Psoas muscle (tissue), 8 donors: ENCODE data around the gene CPNE8. TPM values are rescaled to one million over a fixed set of nuclear protein-coding genes. Genes with fewer than 3 reads are reported as not detected.

ENCODE experiments used
- ATAC-seq, 4 donors: fragments of 200-7000 bp; cut with Tn5 transposase; one replicate each; pipeline ENCODE4 v1.9.1; 2020; ENCODE audit warnings: moderate library complexity in 3 of 4, mild to moderate bottlenecking in 2 of 4
- DNase-seq, 2 donors: peaks; one replicate each; pipeline ENCODE4 v3.0.0-alpha.2; 2020
- H3K27ac ChIP-seq: fragments of 200-600 bp; one replicate; pipeline ENCODE4 v1.8.0; 2022
- H3K27me3 ChIP-seq, 3 donors: fragments of 200-600 bp in 1 of 3; one replicate each; pipeline versions ENCODE4 v1.6.1 to v1.8.0; 2013 to 2022; ENCODE audit warnings: low read length in 2 of 3, mild to moderate bottlenecking in 2 of 3, moderate library complexity in 1 of 3; ENCODE audit not compliant: insufficient read depth in 3 of 3
- H3K36me3 ChIP-seq, 2 donors: fragments of 200-600 bp in 1 of 2; one replicate each; pipeline versions ENCODE4 v1.6.1 to v1.8.0; 2013 to 2022; ENCODE audit warnings: low read depth in 1 of 2, mild to moderate bottlenecking in 1 of 2, moderate library complexity in 1 of 2; ENCODE audit not compliant: insufficient read depth in 1 of 2
- H3K4me1 ChIP-seq: fragments of 200-600 bp; one replicate; pipeline ENCODE4 v1.8.0; 2022
- H3K4me3 ChIP-seq: fragments of 200-600 bp; one replicate; pipeline ENCODE4 v1.8.0; 2022; ENCODE audit warnings: mild to moderate bottlenecking
- H3K9me3 ChIP-seq: fragments of 200-600 bp; one replicate; pipeline ENCODE4 v1.8.0; 2022
- CTCF ChIP-seq: fragments of 200-600 bp; IDR thresholded peaks from one replicate; pipeline ENCODE4 v1.8.0; 2022; ENCODE audit warnings: antibody characterized with exemption
- WGBS, 3 donors: extraction: QIAGEN DNeasy Blood & Tissue Kit; methylation state at CpG; one replicate each; pipeline versions ENCODE4 v1.1.6 to v1.1.7; 2013; 5-methylcytosine and 5-hydroxymethylcytosine counted together
- intact Hi-C, 2 donors: fragments of 100-400 bp; cut with DNase I; formaldehyde crosslinking; loops; one replicate each; pipeline versions ENCODE4 v1.11.0 to v1.14.2; 2022
- polyA plus RNA-seq, 3 donors: library from polyadenylated mRNA; stranded (reverse); fragments of 200-250 nt; gene quantifications; one replicate each; pipeline ENCODE4 v1.2.3, GENCODE V29; 2013
- total RNA-seq, 4 donors: library from RNA; stranded (reverse); fragmentation: NEBNext Ultra II Directional in 2 of 4; extraction: Animal tissue kit (Norgen Biotek cat#: 25700) in 2 of 4; gene quantifications; one replicate each; pipeline versions ENCODE4 v1.2.1 to v1.2.4, GENCODE V29; 2021 to 2023
- donor health status: healthy with polysubstance abuse.
- donor health status: DM: no; HTN: no; CAD: no; lungs with moderate emphysema.
- donor health status: Bipolar disorder and iron deficiency.
- donor health status: healthy.
- donor health status: DM: yes; HTN: yes; CAD: no.
- donor health status: DM: no; HTN: no; CAD: no.
- donor health status: DM: no; HTN: no; CAD: no.
- donor health status: DM: yes; HTN: yes; CAD: no.

Gene CPNE8
- total and polyA plus RNA-seq, 7 donors, result 0.98 to 3.5 (median 2.4) TPM

GRCh38 chr12:38708466-38708865 lies 196.9 kb downstream of the CPNE8 start:
- intact Hi-C loops, result no loop called here
- H3K27me3 ChIP-seq, result no peaks in the 10 kb centered on the region
- H3K4me3 ChIP-seq, result no peak overlapping the region
- TF ChIP-seq CTCF, result no peak
- no peak overlapping the region for H3K27ac ChIP-seq
- H3K4me1 ChIP-seq, result no peaks in the 10 kb centered on the region
- H3K9me3 ChIP-seq, result no peaks in the 10 kb centered on the region
- H3K36me3 ChIP-seq, result no peaks in the 10 kb centered on the region
- no peak for ATAC-seq
- DNase-seq, result no peak

DNA sequence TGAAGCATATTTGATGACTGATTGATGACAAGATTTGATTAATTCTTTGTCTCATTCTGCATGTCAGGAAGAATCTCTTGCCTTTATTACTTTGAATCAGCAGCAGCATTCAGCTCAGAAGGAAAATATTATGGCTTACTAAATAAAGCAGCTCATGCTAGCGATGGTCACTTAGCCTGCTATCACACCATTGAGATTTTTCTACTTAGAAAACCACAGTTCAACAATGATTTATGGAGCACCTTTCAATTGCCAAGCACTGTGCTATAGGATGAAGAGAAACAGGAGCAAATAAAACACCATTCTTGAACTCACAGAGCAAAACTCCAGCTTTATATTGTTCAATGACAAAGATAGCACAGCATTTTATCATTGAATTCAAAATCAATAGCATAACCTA lies 197.7 kb downstream of the CPNE8 start:
- no peak for ATAC-seq
- H3K9me3 ChIP-seq, result no peaks in the 10 kb centered on the region
- no peak overlapping the region for H3K4me3 ChIP-seq
- no peak for DNase-seq
- intact Hi-C loops, result no loop called here
- H3K27ac ChIP-seq, result no peak overlapping the region
- H3K36me3 ChIP-seq, result no peaks in the 10 kb centered on the region
- H3K27me3 ChIP-seq, result no peaks in the 10 kb centered on the region
- 73 to 84% (median 83%) methylated on average over 1 of the region's 1 CpG for WGBS, 3 donors
- H3K4me1 ChIP-seq, result no peaks in the 10 kb centered on the region
- no peak for TF ChIP-seq CTCF

DNA sequence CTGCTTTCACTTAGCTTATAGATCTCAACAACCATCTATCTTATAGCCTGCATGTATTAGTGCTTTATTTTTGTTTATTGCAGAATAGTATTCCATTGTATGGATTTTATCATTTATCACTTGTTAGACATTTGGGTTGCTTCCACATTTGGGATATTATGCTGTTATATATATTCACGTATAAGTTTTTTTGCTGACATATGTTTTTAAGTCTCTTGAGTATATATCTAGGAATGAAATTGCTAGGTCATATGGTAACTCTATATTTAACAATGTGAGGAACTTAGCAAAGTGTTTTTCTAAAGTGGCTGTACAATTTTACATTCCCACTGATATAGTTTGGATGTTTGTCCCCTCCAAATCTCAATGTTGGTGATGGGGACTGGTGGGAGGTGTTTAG lies 208.1 kb downstream of the CPNE8 start:
- intact Hi-C loops, result no loop called here
- Histone ChIP-seq H3K27ac (no peak overlapping the region), H3K36me3 (no peaks in the 10 kb centered on the region), H3K27me3 (no peaks in the 10 kb centered on the region), H3K4me3 (no peak overlapping the region), H3K4me1 (no peaks in the 10 kb centered on the region), H3K9me3 (no peaks in the 10 kb centered on the region)
- no peak for DNase-seq
- no peak for TF ChIP-seq CTCF
- no peak for ATAC-seq
- WGBS, 3 donors, result 84 to 92% (median 86%) methylated on average over 1 of the region's 1 CpG

DNA sequence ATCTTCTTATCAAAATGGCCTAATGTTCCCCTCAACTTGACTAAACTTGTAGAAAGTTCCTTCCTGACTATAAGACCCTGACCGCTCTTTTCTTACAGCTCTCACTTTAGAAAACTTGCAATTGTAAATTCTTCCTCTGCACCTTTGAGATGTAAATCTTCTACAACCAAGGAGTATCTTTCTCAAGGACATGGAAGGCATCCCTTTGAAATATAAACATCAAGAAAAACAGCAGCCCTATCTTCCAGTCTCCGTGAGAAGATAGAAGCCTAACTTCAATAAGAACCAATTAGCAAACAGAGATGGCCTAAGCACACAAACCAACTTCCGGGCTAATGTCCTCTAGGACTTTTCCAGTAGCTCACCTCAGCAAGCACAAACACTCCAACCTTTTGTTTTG lies 210.3 kb downstream of the CPNE8 start:
- intact Hi-C loops, result no loop called here
- Histone ChIP-seq H3K27ac (no peak overlapping the region), H3K4me1 (no peaks in the 10 kb centered on the region), H3K27me3 (no peaks in the 10 kb centered on the region), H3K9me3 (no peaks in the 10 kb centered on the region), H3K4me3 (no peak overlapping the region), H3K36me3 (no peaks in the 10 kb centered on the region)
- ATAC-seq, result no peak
- DNase-seq, result no peak
- WGBS, 3 donors, result 74 to 78% (median 74%) methylated on average over 3 of the region's 3 CpGs
- TF ChIP-seq CTCF, result no peak

DNA sequence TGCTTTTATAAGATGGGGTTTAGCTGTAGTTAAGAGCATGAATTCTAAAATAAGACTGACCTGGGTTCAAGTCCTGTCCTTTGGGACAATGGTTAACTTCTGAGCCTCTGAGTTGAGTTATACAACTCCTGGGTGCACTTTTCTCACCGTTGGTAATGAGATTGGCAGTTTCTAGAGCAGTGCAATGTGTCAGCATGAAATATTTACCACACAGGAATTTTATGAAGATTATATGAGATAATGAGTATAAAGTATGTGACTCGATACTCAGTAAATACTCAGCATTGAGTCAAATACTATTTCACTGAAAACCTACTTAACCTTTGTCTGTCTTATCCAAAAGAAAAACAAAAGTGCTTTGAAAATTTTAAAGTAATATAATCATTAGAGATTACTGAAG lies 214.2 kb downstream of the CPNE8 start:
- DNase-seq (no peak), ATAC-seq (no peak)
- 60 to 70% (median 66%) methylated on average over 2 of the region's 2 CpGs for WGBS, 3 donors
- intact Hi-C loops, result no loop called here
- no peaks in the 10 kb centered on the region for H3K4me1 ChIP-seq
- H3K27ac ChIP-seq, result no peak overlapping the region
- H3K4me3 ChIP-seq, result no peak overlapping the region
- no peaks in the 10 kb centered on the region for H3K9me3 ChIP-seq
- TF ChIP-seq CTCF, result no peak
- no peaks in the 10 kb centered on the region for H3K27me3 ChIP-seq
- no peaks in the 10 kb centered on the region for H3K36me3 ChIP-seq
